PC-9 (cell line): Measurements from ENCODE around the gene PDF.

Experiments
- CTCF ChIP-seq: fragments of 200-600 bp; sonication (generic); conservative IDR thresholded peaks from 2 replicates; pipeline ENCODE4 v1.6.1; 2017; ENCODE audit warnings: mixed run types, antibody characterized with exemption, mild to moderate bottlenecking, moderate library complexity
- EZH2 ChIP-seq: fragments of 200-600 bp; sonication (generic); IDR thresholded peaks from 2 replicates; pipeline ENCODE4 v1.8.0; 2017; ENCODE audit warnings: antibody characterized with exemption, low read depth

- no peak for TF ChIP-seq CTCF
- TF ChIP-seq EZH2 = no peak
Measured at GRCh38 chr16:69344171-69344570, 13.8 kb upstream of the PDF start.
